Measurements from ENCODE around the gene KCTD19. TPM values are rescaled to one million over a fixed set of nuclear protein-coding genes. Genes with fewer than 3 reads are reported as not detected.

Gene KCTD19
- total RNA-seq, 1 experiment from 2014 or later, result 1.1 TPM

DNA sequence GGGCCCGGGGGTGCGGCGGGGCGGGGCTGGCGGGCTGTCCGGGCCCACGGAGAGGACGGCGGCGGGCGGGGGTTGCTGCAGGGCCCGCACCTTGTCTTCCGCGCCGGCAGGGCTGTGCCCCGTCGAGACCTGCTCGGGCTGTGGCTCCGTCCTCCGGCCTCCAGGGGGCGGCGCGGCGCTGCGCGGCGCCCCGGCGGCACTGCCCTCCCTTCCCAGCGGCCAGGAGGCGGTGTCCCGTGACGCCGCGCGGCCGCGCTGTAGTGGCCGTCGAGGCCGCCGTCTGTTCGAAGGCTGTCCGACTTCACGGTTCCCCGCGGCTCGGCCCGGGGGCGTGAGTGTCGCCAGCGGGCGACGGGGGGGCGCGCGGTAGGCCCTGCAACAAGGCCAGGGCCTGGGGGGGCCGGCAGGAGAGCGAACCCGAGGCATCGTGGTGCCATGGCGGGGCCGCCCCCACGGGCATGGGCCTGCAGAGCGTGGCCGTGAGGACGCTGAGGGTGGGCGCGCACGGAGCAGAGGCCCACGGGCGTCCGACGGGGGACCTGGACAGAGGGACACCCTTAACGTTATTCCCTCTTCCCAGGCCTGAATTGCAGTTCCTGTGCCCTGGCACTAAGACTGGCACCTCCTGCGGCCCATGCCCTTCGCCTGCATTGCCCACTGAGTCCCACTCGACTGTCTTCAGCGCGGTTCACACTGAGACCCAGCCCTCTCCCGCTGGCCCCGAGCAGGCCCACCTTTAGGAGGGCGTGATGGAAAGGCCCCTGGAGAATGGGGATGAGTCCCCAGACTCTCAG lies 47.0 kb downstream of the KCTD19 start, which contains the start of gene PLEKHG4 (continued):
- TF ChIP-seq, protein P1, sequence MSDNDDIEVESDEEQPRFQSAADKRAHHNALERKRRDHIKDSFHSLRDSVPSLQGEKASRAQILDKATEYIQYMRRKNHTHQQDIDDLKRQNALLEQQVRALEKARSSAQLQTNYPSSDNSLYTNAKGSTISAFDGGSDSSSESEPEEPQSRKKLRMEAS (CRISPR knock-in tag; IDR thresholded peaks at IDR 0.05), result peak; percentile 92
- TF ChIP-seq ZNF396 (CRISPR knock-in tag; IDR thresholded peaks at IDR 0.05; ENCODE audit: borderline replicate concordance) (no peak), GRHL2 (CRISPR knock-in tag; IDR thresholded peaks at IDR 0.05; ENCODE audit: insufficient replicate concordance, severe bottlenecking) (no peak), JUN (CRISPR knock-in tag; IDR thresholded peaks at IDR 0.05) (0 out of 2 replicates have a peak, but pooled peaks have one; percentile 58), JAZF1 (CRISPR knock-in tag; IDR thresholded peaks at IDR 0.05) (no peak), ZNF263 (CRISPR knock-in tag; IDR thresholded peaks at IDR 0.05; ENCODE audit: low read depth) (no peak), ZBTB21 (CRISPR knock-in tag; IDR thresholded peaks at IDR 0.05; ENCODE audit: borderline replicate concordance) (peak; percentile 77; the same call in 1 of the 2 replicates), ZNF416 (CRISPR knock-in tag; IDR thresholded peaks at IDR 0.05) (no peak), NR2C2 (CRISPR knock-in tag; IDR thresholded peaks at IDR 0.05) (peak; percentile 39; the same call in 1 of the 2 replicates), SP1 (CRISPR knock-in tag; conservative IDR thresholded peaks at IDR 0.05) (peak; percentile 74), OVOL2 (CRISPR knock-in tag; IDR thresholded peaks at IDR 0.05; ENCODE audit: borderline replicate concordance) (no peak), NFE2L1 (CRISPR knock-in tag; IDR thresholded peaks at IDR 0.05) (peak; percentile 81), NFATC4 (CRISPR knock-in tag; IDR thresholded peaks at IDR 0.05) (no peak), RELA (CRISPR knock-in tag; IDR thresholded peaks at IDR 0.05; ENCODE audit: borderline replicate concordance) (peak; percentile 95; the same call in 1 of the 2 replicates), CBFB (CRISPR knock-in tag; IDR thresholded peaks at IDR 0.05; ENCODE audit: low read depth) (0 out of 2 replicates have a peak, but pooled peaks have one; percentile 55)
- TF ChIP-seq, protein P2, sequence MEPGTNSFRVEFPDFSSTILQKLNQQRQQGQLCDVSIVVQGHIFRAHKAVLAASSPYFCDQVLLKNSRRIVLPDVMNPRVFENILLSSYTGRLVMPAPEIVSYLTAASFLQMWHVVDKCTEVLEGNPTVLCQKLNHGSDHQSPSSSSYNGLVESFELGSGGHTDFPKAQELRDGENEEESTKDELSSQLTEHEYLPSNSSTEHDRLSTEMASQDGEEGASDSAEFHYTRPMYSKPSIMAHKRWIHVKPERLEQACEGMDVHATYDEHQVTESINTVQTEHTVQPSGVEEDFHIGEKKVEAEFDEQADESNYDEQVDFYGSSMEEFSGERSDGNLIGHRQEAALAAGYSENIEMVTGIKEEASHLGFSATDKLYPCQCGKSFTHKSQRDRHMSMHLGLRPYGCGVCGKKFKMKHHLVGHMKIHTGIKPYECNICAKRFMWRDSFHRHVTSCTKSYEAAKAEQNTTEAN (CRISPR knock-in tag; IDR thresholded peaks at IDR 0.05), result peak; percentile 84; the same call in 1 of the 2 replicates
- TF ChIP-seq, protein P3, sequence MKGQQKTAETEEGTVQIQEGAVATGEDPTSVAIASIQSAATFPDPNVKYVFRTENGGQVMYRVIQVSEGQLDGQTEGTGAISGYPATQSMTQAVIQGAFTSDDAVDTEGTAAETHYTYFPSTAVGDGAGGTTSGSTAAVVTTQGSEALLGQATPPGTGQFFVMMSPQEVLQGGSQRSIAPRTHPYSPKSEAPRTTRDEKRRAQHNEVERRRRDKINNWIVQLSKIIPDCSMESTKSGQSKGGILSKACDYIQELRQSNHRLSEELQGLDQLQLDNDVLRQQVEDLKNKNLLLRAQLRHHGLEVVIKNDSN (CRISPR knock-in tag; IDR thresholded peaks at IDR 0.05), result peak; percentile 65
- TF ChIP-seq, protein P4, sequence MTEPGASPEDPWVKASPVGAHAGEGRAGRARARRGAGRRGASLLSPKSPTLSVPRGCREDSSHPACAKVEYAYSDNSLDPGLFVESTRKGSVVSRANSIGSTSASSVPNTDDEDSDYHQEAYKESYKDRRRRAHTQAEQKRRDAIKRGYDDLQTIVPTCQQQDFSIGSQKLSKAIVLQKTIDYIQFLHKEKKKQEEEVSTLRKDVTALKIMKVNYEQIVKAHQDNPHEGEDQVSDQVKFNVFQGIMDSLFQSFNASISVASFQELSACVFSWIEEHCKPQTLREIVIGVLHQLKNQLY (CRISPR knock-in tag; IDR thresholded peaks at IDR 0.05), result 0 out of 2 replicates have a peak, but pooled peaks have one; percentile 87
- TF ChIP-seq, protein P5, sequence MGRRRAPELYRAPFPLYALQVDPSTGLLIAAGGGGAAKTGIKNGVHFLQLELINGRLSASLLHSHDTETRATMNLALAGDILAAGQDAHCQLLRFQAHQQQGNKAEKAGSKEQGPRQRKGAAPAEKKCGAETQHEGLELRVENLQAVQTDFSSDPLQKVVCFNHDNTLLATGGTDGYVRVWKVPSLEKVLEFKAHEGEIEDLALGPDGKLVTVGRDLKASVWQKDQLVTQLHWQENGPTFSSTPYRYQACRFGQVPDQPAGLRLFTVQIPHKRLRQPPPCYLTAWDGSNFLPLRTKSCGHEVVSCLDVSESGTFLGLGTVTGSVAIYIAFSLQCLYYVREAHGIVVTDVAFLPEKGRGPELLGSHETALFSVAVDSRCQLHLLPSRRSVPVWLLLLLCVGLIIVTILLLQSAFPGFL (CRISPR knock-in tag; IDR thresholded peaks at IDR 0.05; ENCODE audit: borderline replicate concordance), result 0 out of 2 replicates have a peak, but pooled peaks have one; percentile 64
- TF ChIP-seq, protein P6, sequence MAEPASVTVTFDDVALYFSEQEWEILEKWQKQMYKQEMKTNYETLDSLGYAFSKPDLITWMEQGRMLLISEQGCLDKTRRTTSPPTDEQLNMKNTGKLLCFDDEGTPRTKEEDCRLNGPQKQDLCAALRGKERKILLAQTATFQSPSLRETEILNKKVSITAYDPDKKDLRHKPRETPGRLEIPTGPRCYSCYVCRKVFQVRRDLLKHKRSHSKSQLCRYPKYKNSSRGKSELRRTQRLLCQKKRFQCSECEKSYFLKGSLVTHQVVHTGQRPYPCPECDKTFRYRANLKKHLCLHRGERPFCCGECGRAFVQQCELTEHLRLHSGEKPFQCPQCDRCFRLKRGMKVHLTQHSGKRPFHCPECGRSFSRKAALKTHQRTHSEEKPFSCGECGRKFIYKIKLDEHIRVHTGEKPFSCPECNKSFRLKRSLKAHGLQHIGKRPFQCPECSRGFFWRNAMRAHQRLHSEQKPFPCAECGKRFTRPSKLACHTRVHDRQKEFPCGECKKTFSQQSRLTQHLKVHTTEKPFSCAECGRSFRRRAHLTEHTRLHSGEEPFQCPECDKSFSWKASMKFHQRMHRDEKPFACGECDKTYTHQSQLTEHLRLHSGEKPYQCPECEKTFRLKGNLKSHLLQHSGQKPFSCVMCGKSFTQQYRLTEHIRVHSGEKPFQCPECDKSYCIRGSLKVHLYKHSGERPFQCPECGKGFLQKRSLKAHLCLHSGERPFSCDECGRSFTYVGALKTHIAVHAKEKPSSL (CRISPR knock-in tag; conservative IDR thresholded peaks at IDR 0.05), result no peak
- TF ChIP-seq, protein P7, sequence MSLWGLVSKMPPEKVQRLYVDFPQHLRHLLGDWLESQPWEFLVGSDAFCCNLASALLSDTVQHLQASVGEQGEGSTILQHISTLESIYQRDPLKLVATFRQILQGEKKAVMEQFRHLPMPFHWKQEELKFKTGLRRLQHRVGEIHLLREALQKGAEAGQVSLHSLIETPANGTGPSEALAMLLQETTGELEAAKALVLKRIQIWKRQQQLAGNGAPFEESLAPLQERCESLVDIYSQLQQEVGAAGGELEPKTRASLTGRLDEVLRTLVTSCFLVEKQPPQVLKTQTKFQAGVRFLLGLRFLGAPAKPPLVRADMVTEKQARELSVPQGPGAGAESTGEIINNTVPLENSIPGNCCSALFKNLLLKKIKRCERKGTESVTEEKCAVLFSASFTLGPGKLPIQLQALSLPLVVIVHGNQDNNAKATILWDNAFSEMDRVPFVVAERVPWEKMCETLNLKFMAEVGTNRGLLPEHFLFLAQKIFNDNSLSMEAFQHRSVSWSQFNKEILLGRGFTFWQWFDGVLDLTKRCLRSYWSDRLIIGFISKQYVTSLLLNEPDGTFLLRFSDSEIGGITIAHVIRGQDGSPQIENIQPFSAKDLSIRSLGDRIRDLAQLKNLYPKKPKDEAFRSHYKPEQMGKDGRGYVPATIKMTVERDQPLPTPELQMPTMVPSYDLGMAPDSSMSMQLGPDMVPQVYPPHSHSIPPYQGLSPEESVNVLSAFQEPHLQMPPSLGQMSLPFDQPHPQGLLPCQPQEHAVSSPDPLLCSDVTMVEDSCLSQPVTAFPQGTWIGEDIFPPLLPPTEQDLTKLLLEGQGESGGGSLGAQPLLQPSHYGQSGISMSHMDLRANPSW (CRISPR knock-in tag; conservative IDR thresholded peaks at IDR 0.05; ENCODE audit: low read depth), result no peak
- TF ChIP-seq, protein P8, sequence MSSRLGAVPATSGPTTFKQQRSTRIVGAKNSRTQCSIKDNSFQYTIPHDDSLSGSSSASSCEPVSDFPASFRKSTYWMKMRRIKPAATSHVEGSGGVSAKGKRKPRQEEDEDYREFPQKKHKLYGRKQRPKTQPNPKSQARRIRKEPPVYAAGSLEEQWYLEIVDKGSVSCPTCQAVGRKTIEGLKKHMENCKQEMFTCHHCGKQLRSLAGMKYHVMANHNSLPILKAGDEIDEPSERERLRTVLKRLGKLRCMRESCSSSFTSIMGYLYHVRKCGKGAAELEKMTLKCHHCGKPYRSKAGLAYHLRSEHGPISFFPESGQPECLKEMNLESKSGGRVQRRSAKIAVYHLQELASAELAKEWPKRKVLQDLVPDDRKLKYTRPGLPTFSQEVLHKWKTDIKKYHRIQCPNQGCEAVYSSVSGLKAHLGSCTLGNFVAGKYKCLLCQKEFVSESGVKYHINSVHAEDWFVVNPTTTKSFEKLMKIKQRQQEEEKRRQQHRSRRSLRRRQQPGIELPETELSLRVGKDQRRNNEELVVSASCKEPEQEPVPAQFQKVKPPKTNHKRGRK (CRISPR knock-in tag; IDR thresholded peaks at IDR 0.05; ENCODE audit: borderline replicate concordance), result no peak
- TF ChIP-seq, protein P9, sequence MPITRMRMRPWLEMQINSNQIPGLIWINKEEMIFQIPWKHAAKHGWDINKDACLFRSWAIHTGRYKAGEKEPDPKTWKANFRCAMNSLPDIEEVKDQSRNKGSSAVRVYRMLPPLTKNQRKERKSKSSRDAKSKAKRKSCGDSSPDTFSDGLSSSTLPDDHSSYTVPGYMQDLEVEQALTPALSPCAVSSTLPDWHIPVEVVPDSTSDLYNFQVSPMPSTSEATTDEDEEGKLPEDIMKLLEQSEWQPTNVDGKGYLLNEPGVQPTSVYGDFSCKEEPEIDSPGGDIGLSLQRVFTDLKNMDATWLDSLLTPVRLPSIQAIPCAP (CRISPR knock-in tag; IDR thresholded peaks at IDR 0.05), result no peak

All from WTC11 (cell line).